Activated CD4-positive, alpha-beta T cell treated with anti-CD3 and anti-CD28 coated beads, Interleukin-2, amount 10 ng/mL, durations not matched to agents 7 days and 5 days (primary cell): ENCODE measurements around the gene LRRC18. TPM values are rescaled to one million over a fixed set of nuclear protein-coding genes. Genes with fewer than 3 reads are reported as not detected.

Experiments
- CTCF ChIA-PET: fragments of 350-600 bp; sonication (Branson Sonifier 250); formaldehyde crosslinking; loops from one replicate; lab custom pipeline; 2021; ENCODE audit warnings: antibody characterized with exemption; lab: Charles Lee
- POLR2A ChIA-PET: fragments of 350-600 bp; sonication (Branson Sonifier 250); formaldehyde crosslinking; loops from one replicate; lab custom pipeline; 2021; ENCODE audit warnings: antibody characterized with exemption; lab: Charles Lee
- DNase-seq: peaks from one replicate; pipeline ENCODE4 v3.0.0-alpha.2; 2020
- H3K27ac Mint-ChIP-seq: one replicate; pipeline ENCODE4 v1.8.0; 2021; ENCODE audit warnings: mild to moderate bottlenecking, moderate library complexity, mixed read lengths
- H3K27me3 Mint-ChIP-seq: one replicate; pipeline ENCODE4 v1.8.0; 2021; ENCODE audit warnings: mixed read lengths
- H3K36me3 Mint-ChIP-seq: one replicate; pipeline ENCODE4 v1.8.0; 2021; ENCODE audit warnings: low read depth, mixed read lengths
- H3K4me1 Mint-ChIP-seq: one replicate; pipeline ENCODE4 v1.8.0; 2021; ENCODE audit warnings: mixed read lengths
- H3K4me3 Mint-ChIP-seq: one replicate; pipeline ENCODE4 v1.8.0; 2021; ENCODE audit warnings: mild to moderate bottlenecking, moderate library complexity, mixed read lengths
- H3K9me3 Mint-ChIP-seq: one replicate; pipeline ENCODE4 v1.8.0; 2021; ENCODE audit warnings: mixed read lengths
- microRNA-seq: library from miRNA; unstranded; fragments of <30 nt; microRNA quantifications from one replicate; pipeline ENCODE4 v1.2.0, GENCODE V29; 2021; ENCODE audit warnings: borderline microRNAs expressed, borderline replicate concordance
- total RNA-seq, 2 experiments: library from RNA; stranded (reverse); gene quantifications; one replicate each; pipeline ENCODE4 v1.2.3, GENCODE V29; 2021

The LRRC18 gene
- total RNA-seq, 2 experiments from 2014 or later, result not detected

GRCh38 chr10:48882881-48883280 lies 56.8 kb downstream of the LRRC18 start:
- Mint-ChIP-seq H3K4me1 (no peaks in the 10 kb centered on the region), H3K9me3 (no peaks in the 10 kb centered on the region), H3K36me3 (no peaks in the 10 kb centered on the region)

GRCh38 chr10:48881937-48882336 lies 57.7 kb downstream of the LRRC18 start:
- no peak overlapping the region for H3K4me3 Mint-ChIP-seq
- no peaks in the 10 kb centered on the region for H3K27me3 Mint-ChIP-seq
- no peaks in the 10 kb centered on the region for H3K9me3 Mint-ChIP-seq
- no peak for DNase-seq
- H3K4me1 Mint-ChIP-seq, result no peaks in the 10 kb centered on the region
- H3K36me3 Mint-ChIP-seq, result no peaks in the 10 kb centered on the region
- no peak overlapping the region for H3K27ac Mint-ChIP-seq
- CTCF ChIA-PET, result no interaction called here
- POLR2A ChIA-PET, result no interaction called here

More at GRCh38 chr10:48882881-48883280, 56.8 kb downstream of the LRRC18 start:
- CTCF ChIA-PET, result no interaction called here
- Mint-ChIP-seq H3K27ac (no peak overlapping the region), H3K27me3 (no peaks in the 10 kb centered on the region), H3K4me3 (no peak overlapping the region)
- POLR2A ChIA-PET, result interaction anchor here (0.7 kb wide), 1 partner anchor 150 kb away, joined by 5 read pairs; no protein-coding TSS in a partner anchor
- no peak for DNase-seq

- H3K4me1 Mint-ChIP-seq, result no peaks in the 10 kb centered on the region
- POLR2A ChIA-PET, result no interaction called here
- no peak for DNase-seq
- H3K27ac Mint-ChIP-seq, result no peak overlapping the region
- H3K9me3 Mint-ChIP-seq, result no peaks in the 10 kb centered on the region
- no peak overlapping the region for H3K4me3 Mint-ChIP-seq
- no peaks in the 10 kb centered on the region for H3K36me3 Mint-ChIP-seq
- CTCF ChIA-PET, result no interaction called here
- H3K27me3 Mint-ChIP-seq, result no peaks in the 10 kb centered on the region
Measured at GRCh38 chr10:48880016-48880705, 59.5 kb downstream of the LRRC18 start.

- Mint-ChIP-seq H3K27ac (no peak overlapping the region), H3K36me3 (no peaks in the 10 kb centered on the region), H3K4me1 (no peaks in the 10 kb centered on the region), H3K4me3 (no peak overlapping the region), H3K9me3 (no peaks in the 10 kb centered on the region), H3K27me3 (no peaks in the 10 kb centered on the region)
- ChIA-PET CTCF (no interaction called here), POLR2A (no interaction called here)
- no peak for DNase-seq
Measured at GRCh38 chr10:48879451-48879850, 60.2 kb downstream of the LRRC18 start.

GRCh38 chr10:48878091-48878490 lies 61.5 kb downstream of the LRRC18 start:
- ChIA-PET CTCF (no interaction called here), POLR2A (no interaction called here)
- no peaks in the 10 kb centered on the region for H3K27me3 Mint-ChIP-seq
- H3K27ac Mint-ChIP-seq, result no peak overlapping the region
- DNase-seq, result no peak
- no peaks in the 10 kb centered on the region for H3K4me1 Mint-ChIP-seq
- H3K4me3 Mint-ChIP-seq, result no peak overlapping the region
- H3K9me3 Mint-ChIP-seq, result no peaks in the 10 kb centered on the region
- no peaks in the 10 kb centered on the region for H3K36me3 Mint-ChIP-seq

- no peaks in the 10 kb centered on the region for H3K4me1 Mint-ChIP-seq
- H3K9me3 Mint-ChIP-seq, result no peaks in the 10 kb centered on the region
- H3K27ac Mint-ChIP-seq, result no peak overlapping the region
- POLR2A ChIA-PET, result no interaction called here
- H3K4me3 Mint-ChIP-seq, result no peak overlapping the region
- CTCF ChIA-PET, result no interaction called here
- no peaks in the 10 kb centered on the region for H3K27me3 Mint-ChIP-seq
- no peak for DNase-seq
- H3K36me3 Mint-ChIP-seq, result no peaks in the 10 kb centered on the region
Measured at GRCh38 chr10:48872234-48872633, 67.4 kb downstream of the LRRC18 start.

Small RNAs within 50 kb of the gene (microRNA-seq; reads per million reads assigned to microRNA genes)
- gene MIR4294, result not detected

Other genes with a start within 250 kb of the LRRC18 start
- under 1 TPM; 0.12 to 0.15 TPM for gene VSTM4, start 175.7 kb upstream of the LRRC18 start, total RNA-seq
- gene FAM170B, start 194.2 kb upstream of the LRRC18 start, total RNA-seq, result not detected
- gene TMEM273, start 248.6 kb upstream of the LRRC18 start, total RNA-seq, result 10 to 100 TPM; 12.5 to 14.0 TPM